MM.1S (cell line): ENCODE measurements around the gene FYN.

Source experiments
- CTCF ChIP-seq: fragments of 300-600 bp; sonication (generic); IDR thresholded peaks from 2 replicates; pipeline ENCODE4 v1.5.1; 2016; ENCODE audit warnings: antibody characterized with exemption, low read length, mixed read lengths
- EZH2 ChIP-seq: fragments of 300-600 bp; sonication (generic); optimal IDR thresholded peaks from 2 replicates; pipeline ENCODE3; 2017; ENCODE audit warnings: low read depth, mild to moderate bottlenecking, antibody characterized with exemption, low read length, mixed read lengths
- EZH2phosphoT487 ChIP-seq: fragments of 300-600 bp; sonication (generic); IDR thresholded peaks from 2 replicates; pipeline ENCODE4 v1.6.1; 2018; ENCODE audit warnings: antibody characterized with exemption, low read length

GRCh38 chr6:111681860-111682259 is 191.4 kb downstream of the FYN start:
- TF ChIP-seq CTCF = no peak
- TF ChIP-seq EZH2phosphoT487 = no peak
- TF ChIP-seq EZH2 = no peak
